HEK293 (cell line): ENCODE measurements around the gene ERICH4.
A peak's percentile ranks its signal among the peaks of the same experiment; 100 is the strongest.

Experiments used
- CTCF ChIA-PET: fragments of 350-600 bp; formaldehyde crosslinking; extraction: SDS; loops from one replicate; lab custom pipeline; 2021; ENCODE audit warnings: antibody characterized with exemption; lab: Yijun Ruan, JAX
- POLR2A ChIA-PET: fragments of 300-600 bp; formaldehyde crosslinking; extraction: SDS; loops from one replicate; lab custom pipeline; 2020; ENCODE audit warnings: antibody characterized with exemption, inconsistent platforms; lab: Yijun Ruan, JAX
- H3K27ac ChIP-seq: fragments of 200-500 bp; sonication (Bioruptor generic); 2 replicates; pipeline ENCODE4 v1.5.1; 2014; ENCODE audit warnings: low read depth, low read length, control low read depth, inconsistent platforms; ENCODE audit errors: extremely low read depth
- H3K36me3 ChIP-seq, 2 experiments: fragments of 200-500 bp in 1 of 2; sonication (Bioruptor generic) in 1 of 2; 1 replicate in 1 of 2; 2 replicates in 1 of 2; pipeline ENCODE4 v1.5.1; 2014 to 2017; ENCODE audit warnings: inconsistent platforms in 2 of 2, low read length in 2 of 2; ENCODE audit not compliant: control insufficient read depth in 2 of 2, insufficient read depth in 1 of 2
- H3K4me1 ChIP-seq: fragments of 200-500 bp; sonication (Bioruptor generic); 2 replicates; pipeline ENCODE4 v1.5.1; 2014; ENCODE audit warnings: mild to moderate bottlenecking, low read length, inconsistent platforms; ENCODE audit not compliant: control insufficient read depth, insufficient read depth
- H3K4me3 ChIP-seq: 2 replicates; pipeline ENCODE4 v1.5.1; 2011; ENCODE audit warnings: low read depth, mild to moderate bottlenecking, control low read depth, low read length, moderate library complexity
- H3K9me3 ChIP-seq: fragments of 200-500 bp; sonication (Bioruptor generic); 2 replicates; pipeline ENCODE4 v1.5.1; 2014; ENCODE audit warnings: low read depth, low read length, inconsistent platforms; ENCODE audit not compliant: control insufficient read depth, insufficient read depth
- CTCF ChIP-seq: fragments of 450-650 bp; formaldehyde crosslinking; IDR thresholded peaks from 2 replicates; pipeline ENCODE4 v1.5.1; 2016; ENCODE audit warnings: missing biosample characterization, missing genetic modification characterization
- HIC1 ChIP-seq: fragments of 450-650 bp; formaldehyde crosslinking; IDR thresholded peaks from 2 replicates; pipeline ENCODE4 v1.5.1; 2016; ENCODE audit warnings: missing biosample characterization, missing genetic modification characterization
- HOXC10 ChIP-seq: sonication (generic); formaldehyde crosslinking; IDR thresholded peaks from 2 replicates; pipeline ENCODE4 v1.8.1; 2023; ENCODE audit warnings: mild to moderate bottlenecking, missing genetic modification reagents
- YY2 ChIP-seq: fragments of 450-650 bp; formaldehyde crosslinking; IDR thresholded peaks from 2 replicates; pipeline ENCODE4 v1.5.1; 2016; ENCODE audit warnings: missing biosample characterization, missing genetic modification characterization
- ZBTB21 ChIP-seq: fragments of 450-650 bp; formaldehyde crosslinking; IDR thresholded peaks from 2 replicates; pipeline ENCODE4 v1.5.1; 2017; ENCODE audit warnings: missing biosample characterization, missing genetic modification characterization
- ZNF121 ChIP-seq: fragments of 450-650 bp; formaldehyde crosslinking; IDR thresholded peaks from 2 replicates; pipeline ENCODE4 v1.5.1; 2016; ENCODE audit warnings: missing biosample characterization, missing genetic modification characterization
- ZNF138 ChIP-seq: fragments of 450-650 bp; formaldehyde crosslinking; IDR thresholded peaks from 2 replicates; pipeline ENCODE4 v1.5.1; 2016; ENCODE audit warnings: missing biosample characterization, missing genetic modification characterization, borderline replicate concordance
- ZNF274 ChIP-seq, 2 experiments: fragments of 200-500 bp in 1 of 2; fragments of 450-650 bp in 1 of 2; sonication (Bioruptor generic) in 1 of 2; formaldehyde crosslinking in 1 of 2; IDR thresholded peaks; 2 replicates each; pipeline versions ENCODE4 v1.5.1 to v1.6.1; 2014 to 2016; ENCODE audit warnings: borderline replicate concordance in 1 of 2, inconsistent platforms in 1 of 2, low read length in 1 of 2, missing biosample characterization in 1 of 2, missing genetic modification characterization in 1 of 2
- ZNF341 ChIP-seq: fragments of 450-650 bp; formaldehyde crosslinking; IDR thresholded peaks from 2 replicates; pipeline ENCODE4; 2016; ENCODE audit warnings: low read depth, missing biosample characterization, missing genetic modification characterization
- ZNF350 ChIP-seq: fragments of 450-650 bp; formaldehyde crosslinking; IDR thresholded peaks from 2 replicates; pipeline ENCODE4 v1.5.0; 2017; ENCODE audit warnings: missing biosample characterization, mild to moderate bottlenecking, missing genetic modification characterization
- ZNF366 ChIP-seq: fragments of 450-650 bp; formaldehyde crosslinking; conservative IDR thresholded peaks from 2 replicates; pipeline ENCODE4 v1.5.1; 2016; ENCODE audit warnings: missing biosample characterization, missing genetic modification characterization
- ZNF404 ChIP-seq: fragments of 450-650 bp; formaldehyde crosslinking; IDR thresholded peaks from 2 replicates; pipeline ENCODE4 v1.5.1; 2017; ENCODE audit warnings: missing biosample characterization, missing genetic modification characterization
- ZNF510 ChIP-seq: fragments of 450-650 bp; formaldehyde crosslinking; IDR thresholded peaks from 2 replicates; pipeline ENCODE4 v1.5.1; 2018; ENCODE audit warnings: mild to moderate bottlenecking, missing genetic modification characterization, missing biosample characterization; ENCODE audit not compliant: insufficient replicate concordance
- ZNF521 ChIP-seq: fragments of 450-650 bp; formaldehyde crosslinking; IDR thresholded peaks from 2 replicates; pipeline ENCODE4 v1.5.1; 2017; ENCODE audit warnings: missing biosample characterization, mild to moderate bottlenecking, missing genetic modification characterization
- ZNF529 ChIP-seq: fragments of 450-650 bp; formaldehyde crosslinking; IDR thresholded peaks from 2 replicates; pipeline ENCODE4 v1.5.1; 2017; ENCODE audit warnings: missing genetic modification characterization, missing biosample characterization; ENCODE audit not compliant: insufficient replicate concordance
- ZNF544 ChIP-seq: fragments of 450-650 bp; formaldehyde crosslinking; IDR thresholded peaks from 2 replicates; pipeline ENCODE4 v1.5.0; 2017; ENCODE audit warnings: missing biosample characterization, missing genetic modification characterization
- ZNF664 ChIP-seq: fragments of 450-650 bp; formaldehyde crosslinking; IDR thresholded peaks from 2 replicates; pipeline ENCODE4 v1.5.1; 2016; ENCODE audit warnings: missing biosample characterization, missing genetic modification characterization
- ZSCAN16 ChIP-seq: fragments of 450-650 bp; formaldehyde crosslinking; IDR thresholded peaks from 2 replicates; pipeline ENCODE4 v1.5.1; 2016; ENCODE audit warnings: missing biosample characterization, missing genetic modification characterization
- ZSCAN23 ChIP-seq: fragments of 450-650 bp; formaldehyde crosslinking; IDR thresholded peaks from 2 replicates; pipeline ENCODE4 v1.5.1; 2016; ENCODE audit warnings: missing biosample characterization, missing genetic modification characterization

The ERICH4 gene

GRCh38 chr19:41425174-41426115 is 17.5 kb upstream of the ERICH4 start:
- POLR2A ChIA-PET: interaction anchor here (1.1 to 1.9 kb wide), 3 partner anchors 14 to 62 kb away, joined by 3 to 13 read pairs (median 10); partner anchors contain the start of genes B9D2 and DMAC2
- CTCF ChIA-PET: interaction anchor here (1.1 to 4.2 kb wide), 2 partner anchors 14 to 23 kb away, joined by 6 to 21 read pairs; partner anchors contain the start of gene DMAC2
- H3K36me3 ChIP-seq: peaks cover 10 to 40% of the 10 kb centered on the region in 2 experiments; a peak in 2 of 3 replicates
- no peak overlapping the region for H3K27ac ChIP-seq
- TF ChIP-seq ZNF138 (no peak), YY2 (tag by site-specific recombination) (no peak), ZNF510 (tag by site-specific recombination) (no peak), ZNF366 (tag by site-specific recombination) (no peak), ZNF341 (tag by site-specific recombination) (no peak), ZNF664 (tag by site-specific recombination) (no peak), ZNF121 (no peak), HIC1 (tag by site-specific recombination) (0 out of 2 replicates have a peak, but pooled peaks have one; percentile 12)
- no peaks in the 10 kb centered on the region for H3K9me3 ChIP-seq
- H3K4me3 ChIP-seq: no peak overlapping the region
- H3K4me1 ChIP-seq: peaks cover 13% of the 10 kb centered on the region

- Histone ChIP-seq H3K9me3 (no peaks in the 10 kb centered on the region), H3K27ac (peak overlapping the region; percentile 64; the same call in 1 of the 2 replicates), H3K36me3 (peaks cover 8 to 42% of the 10 kb centered on the region in 2 experiments; a peak in 2 of 3 replicates), H3K4me3 (no peak overlapping the region), H3K4me1 (peaks cover 13% of the 10 kb centered on the region)
- ChIA-PET POLR2A (interaction anchor here (0.9 to 1.9 kb wide), 6 partner anchors 8 to 63 kb away, joined by 3 to 13 read pairs (median 7); partner anchors contain the start of genes B9D2 and DMAC2), CTCF (interaction anchor here (4.2 kb wide), 1 partner anchor 22 kb away, joined by 21 read pairs; no protein-coding TSS in a partner anchor)
- TF ChIP-seq ZNF521 (tag by site-specific recombination) (no peak), ZSCAN16 (tag by site-specific recombination) (no peak), ZNF404 (tag by site-specific recombination) (no peak), ZNF529 (tag by site-specific recombination) (no peak), HOXC10 (CRISPR knock-in tag) (no peak), CTCF (tag by site-specific recombination) (no peak), ZNF544 (tag by site-specific recombination) (no peak), ZBTB21 (no peak), ZSCAN23 (tag by site-specific recombination) (no peak), ZNF138 (no peak), ZNF350 (tag by site-specific recombination) (no peak), ZNF274 (IDR thresholded peaks at IDR 0.05; ENCODE audit: low read length) (no peak), ZNF274 (tag by site-specific recombination; IDR thresholded peaks at IDR 0.05; ENCODE audit: borderline replicate concordance) (no peak)
These were observed 16.7 kb upstream of the ERICH4 start for GRCh38 chr19:41426116-41426841.
